ENCODE data around the gene TMEM178B.
"Not testable (repeated sequence)": the region's sequence is repeated elsewhere in the genome, so short reads cannot be mapped to it uniquely, and the experiment has no call there.

TMEM178B gene

DNA sequence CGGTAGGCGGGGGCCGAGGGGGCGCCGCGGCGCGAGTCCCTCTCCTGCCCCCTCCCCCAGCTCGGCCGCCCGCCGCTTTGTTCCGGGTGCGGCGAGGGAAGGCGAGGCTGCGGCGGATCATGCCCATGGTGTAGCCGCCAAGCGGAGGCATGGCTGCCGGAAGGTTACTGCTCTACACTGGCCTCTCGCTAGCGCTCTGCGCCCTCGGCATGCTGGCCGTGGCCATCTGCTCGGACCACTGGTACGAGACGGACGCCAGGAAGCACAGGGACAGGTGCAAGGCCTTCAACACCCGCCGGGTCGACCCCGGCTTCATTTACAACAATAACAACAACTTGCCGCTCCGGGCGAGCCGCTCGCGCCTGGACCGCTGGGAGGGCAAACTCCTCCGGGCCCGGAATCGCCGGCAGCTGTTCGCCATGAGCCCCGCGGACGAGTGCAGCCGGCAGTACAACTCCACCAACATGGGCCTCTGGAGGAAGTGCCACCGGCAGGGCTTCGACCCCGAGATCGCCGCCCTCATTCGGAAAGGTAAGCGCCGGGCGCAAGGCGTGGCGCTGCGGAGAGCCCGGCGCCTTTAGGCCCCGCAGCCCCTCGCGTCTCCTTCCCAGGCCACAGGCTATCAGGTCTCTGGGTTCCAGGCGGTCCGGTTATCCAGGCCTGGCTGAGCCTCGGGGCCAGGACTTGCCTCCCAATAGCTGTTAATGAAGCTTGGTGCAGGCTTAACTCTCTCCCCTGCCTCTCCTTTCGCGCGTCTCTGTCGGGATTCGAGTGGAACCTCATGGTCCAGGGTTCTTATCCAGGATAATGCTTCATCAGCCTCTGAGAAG is 513 bp downstream of the TMEM178B start:
- no peak for DNase-seq

DNA sequence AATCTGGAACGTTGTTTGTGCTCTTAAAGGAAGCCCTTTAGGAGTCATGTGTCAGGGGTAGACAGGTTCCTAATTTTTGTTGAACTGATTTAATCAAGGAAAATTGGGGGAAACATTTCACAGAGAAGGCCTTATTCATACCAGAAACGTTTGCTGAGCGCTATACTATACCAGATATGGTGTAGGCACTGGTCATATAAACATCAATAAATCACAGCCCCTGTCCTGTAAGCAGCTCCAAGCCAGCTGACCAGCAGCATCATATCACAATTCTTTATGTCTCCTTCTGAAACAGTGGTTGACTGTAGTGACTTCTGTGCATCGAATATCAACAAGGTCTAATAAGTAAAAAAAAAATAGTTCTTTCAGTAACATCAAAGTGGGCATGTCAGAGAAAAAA is 1.1 kb downstream of the TMEM178B start:
- DNase-seq = no peak

DNA sequence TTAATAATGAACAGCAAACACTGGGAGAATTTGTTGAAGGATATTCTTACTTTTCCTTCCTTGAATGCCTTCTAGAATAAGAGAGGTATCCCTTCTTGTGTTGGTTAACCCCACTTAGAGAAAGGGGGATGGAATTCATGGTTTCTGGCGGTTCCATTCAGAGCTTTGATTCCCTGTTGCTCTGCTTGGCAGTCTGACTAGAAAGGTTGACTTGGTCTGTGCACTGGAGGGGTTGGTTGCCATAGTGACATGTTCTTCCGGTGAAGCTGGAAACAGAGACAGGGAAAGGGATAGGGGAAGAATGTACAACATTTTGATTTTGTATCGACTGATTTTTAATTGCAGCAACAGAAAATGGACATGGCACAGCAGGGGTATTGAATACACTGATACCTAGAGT is 2.5 kb downstream of the TMEM178B start:
- DNase-seq = no peak

DNA sequence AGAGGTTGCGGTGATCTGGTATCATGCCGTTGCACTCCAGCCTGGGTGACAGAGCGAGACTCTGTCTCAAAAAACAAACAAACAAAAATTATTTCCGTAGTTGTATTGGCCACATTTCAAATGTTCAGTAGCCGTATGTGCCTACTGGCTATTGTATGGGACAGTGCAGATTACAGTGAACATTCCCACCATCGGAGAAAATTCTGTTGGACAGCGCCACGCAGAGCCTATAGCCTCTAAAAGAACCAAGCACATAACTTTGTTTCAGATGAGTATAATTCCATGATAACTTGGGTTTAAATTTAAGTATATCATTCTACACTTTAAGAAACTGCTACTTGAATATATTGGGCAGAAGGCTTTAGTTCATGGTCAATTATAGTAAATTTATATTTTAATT is 5.4 kb downstream of the TMEM178B start:
- DNase-seq = no peak

DNA sequence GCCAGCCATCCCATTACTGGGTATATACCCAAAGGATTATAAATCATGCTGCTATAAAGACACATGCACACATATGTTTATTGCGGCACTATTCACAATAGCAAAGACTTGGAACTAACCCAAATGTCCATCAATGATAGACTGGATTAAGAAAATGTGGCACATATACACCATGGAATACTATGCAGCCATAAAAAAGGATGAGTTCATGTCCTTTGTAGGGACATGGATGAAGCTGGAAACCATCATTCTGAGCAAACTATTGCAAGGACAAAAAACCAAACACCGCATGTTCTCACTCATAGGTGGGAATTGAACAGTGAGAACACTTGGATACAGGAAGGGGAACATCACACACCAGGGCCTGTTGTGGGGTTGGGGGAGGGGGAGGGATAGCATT is 15.6 kb downstream of the TMEM178B start:
- not testable (repeated sequence) for DNase-seq

DNA sequence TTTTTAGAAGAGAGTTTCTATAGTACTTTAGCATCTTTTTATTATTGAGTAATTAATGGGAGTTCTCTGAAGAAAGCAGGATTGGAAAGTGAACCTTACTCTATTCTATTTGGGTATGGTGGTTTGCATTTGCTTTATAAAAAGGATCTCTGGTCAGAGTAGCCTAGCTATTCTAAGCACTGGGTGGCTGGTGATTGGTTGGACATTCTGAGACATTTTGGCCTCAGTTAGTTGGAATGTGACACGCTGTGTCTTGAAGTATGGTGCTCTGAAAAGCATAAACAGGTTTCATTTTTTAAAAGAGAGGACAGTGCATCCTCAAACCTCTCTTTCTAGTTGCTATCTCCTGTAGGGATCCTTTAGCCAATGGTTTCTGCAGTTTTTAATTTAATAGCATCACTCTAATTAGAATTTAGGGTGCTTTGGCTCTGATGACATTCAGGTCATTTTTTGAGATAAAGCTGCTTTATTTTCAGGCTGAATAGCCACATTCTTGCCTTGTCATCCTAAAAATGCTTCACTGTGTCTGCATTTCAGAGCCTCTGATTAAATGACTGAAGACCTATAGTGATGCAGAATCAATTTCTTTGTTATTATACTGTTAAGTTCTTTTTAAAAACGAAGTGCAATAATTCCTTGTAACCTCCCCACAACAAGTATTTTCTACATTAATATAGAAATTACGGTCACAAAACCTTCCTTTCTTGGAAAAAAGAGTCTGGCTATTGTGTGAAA is 20.6 kb downstream of the TMEM178B start:
- no peak for DNase-seq

DNA sequence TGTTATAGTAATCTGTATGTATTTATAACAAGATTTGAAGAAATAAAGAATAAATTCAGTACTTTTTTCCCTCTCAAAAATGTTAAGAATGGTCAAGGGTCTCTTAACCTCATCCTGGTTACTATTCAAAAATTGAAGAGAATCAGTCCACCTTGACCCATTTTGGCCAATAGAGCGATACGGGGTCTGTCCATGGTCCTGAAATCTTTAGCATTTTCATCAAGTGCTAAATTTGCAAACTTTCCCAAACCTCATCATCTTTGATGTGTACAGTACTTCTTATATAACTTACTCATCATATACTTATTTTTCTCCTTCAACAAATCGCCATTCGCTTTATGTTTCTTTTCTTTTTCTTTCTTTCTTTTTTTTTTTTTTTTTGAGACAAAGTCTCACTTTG is 23.6 kb downstream of the TMEM178B start:
- DNase-seq = no peak

DNA sequence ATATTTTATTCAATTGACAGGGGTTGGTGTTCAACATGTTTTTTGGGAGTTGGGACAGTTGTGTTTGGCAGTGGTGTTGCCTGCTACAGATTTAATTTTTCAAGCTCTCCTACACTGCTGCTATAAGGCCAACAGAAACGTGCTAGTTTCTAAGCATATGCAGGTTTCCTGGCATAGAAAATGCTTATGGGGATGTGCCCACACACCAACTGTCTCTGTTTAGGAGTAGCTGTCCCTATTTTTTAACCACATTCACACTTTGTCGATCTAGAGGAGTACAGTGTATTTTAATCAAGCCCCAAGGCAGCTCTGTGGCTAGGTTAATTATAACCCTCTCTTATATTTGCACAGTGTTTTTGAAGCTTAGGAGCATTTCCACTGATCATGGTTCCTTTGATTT is 28.6 kb downstream of the TMEM178B start:
- no peak for DNase-seq

DNA sequence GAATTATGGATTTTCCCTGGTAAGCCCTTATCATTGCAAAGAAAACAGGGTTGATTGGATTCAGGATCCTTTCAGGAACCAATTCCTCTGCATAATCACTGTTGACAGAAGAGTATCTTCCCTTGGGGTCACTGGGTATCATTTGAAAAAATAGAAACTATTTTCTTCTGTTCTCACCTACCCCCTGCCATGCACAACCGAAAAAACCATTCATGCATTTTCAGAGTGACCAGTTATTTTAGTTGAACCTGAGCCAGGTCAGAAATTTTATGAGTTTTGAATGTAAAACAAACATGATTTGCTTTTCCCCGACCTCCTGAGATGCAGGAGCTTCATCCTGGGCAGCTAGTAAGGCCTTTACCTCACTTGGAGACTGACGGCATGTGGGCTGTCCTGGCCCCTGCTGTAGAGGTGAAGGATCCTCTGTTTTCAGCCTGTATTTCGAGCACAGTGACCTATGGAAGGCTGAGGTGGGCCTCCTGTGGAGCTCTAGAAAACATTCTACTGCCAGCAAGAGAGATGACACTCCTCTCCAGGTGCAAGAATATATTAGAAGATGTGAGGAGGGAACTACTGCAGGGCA is 30.1 kb downstream of the TMEM178B start:
- no peak for DNase-seq

DNA sequence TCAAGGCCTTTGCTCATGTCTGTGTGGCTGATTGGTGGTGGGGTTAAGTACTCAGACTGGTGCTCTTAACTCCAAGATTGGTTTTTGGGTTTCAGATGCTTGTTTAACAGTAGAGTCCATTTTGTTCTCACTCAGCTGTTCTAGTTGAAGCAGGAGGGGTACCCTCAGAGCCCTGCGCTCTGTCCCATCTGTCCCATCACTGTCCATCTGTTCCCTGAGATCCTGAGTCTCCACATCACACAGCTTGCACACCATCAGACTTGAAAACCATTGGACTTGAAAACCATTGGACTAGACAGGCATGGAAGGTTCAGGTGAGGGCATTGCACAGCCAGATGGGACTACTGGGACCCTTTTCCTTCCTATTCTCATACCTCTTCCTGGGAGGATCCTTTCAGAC is 39.3 kb downstream of the TMEM178B start:
- no peak for DNase-seq

DNA sequence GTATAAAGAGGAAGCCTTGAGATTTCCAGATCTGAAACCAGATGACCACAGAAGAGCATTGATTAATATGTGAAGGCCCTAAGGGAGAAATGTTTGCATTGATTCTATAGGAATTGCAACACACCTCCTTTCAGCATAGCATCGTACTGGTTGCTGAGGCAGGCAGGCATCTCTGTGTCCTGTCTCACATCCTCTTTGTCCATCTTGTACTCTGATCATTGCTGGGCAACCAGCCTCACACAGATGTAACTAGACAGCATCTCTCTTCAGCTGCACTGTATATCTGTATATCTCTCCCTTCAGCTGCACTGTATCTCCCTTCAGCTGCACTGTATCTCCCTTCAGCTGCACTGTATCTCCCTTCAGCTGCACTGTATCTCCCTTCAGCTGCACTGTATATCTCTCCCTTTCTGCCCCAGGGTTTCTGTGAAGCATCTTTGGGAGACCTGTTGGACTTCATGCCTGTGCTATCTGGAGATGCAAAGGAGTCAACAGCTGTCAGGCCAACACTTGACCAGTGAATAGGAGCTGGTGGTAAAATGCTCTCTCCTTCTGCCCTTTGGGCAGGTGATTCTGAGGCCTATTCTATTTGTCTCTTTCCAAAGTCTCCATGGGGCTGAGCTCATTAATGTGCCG is 40.3 kb downstream of the TMEM178B start:
- no peak for DNase-seq

DNA sequence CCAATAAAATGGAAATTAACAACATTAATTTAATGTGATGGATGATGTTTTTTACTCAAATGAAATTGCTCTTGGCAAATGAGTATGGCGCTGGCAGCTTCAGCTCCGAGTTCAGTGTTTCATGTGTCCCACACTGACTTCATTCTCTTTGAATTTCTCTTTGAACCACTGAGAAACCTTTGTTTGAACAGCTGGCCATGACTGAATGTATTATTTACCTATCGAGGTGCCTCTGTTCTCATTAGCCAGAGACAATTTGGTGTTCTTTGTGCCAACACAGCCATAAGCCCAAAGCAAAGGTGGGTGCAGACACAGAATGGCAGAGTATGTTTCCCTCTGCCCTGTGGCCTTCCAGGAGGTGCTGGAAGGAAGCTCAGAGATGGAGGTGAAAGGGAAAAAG is 42.1 kb downstream of the TMEM178B start:
- no peak for DNase-seq

DNA sequence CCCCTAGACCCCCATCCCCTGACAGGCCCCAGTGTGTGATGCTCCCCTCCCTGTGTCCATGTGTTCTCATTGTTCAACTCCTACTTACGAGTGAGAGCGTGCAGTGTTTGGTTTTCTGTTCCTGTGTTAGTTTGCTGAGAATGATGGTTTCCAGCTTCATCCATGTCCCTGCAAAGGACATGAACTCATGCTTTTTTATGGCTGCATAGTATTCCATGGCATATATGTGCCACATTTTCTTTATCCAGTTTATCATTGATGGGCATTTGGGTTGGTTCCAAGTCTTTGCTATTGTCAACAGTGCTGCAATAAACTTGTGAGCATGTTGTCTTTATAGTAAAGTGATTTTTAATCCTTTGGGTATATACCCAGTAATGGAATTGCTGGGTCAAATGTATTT is 42.8 kb downstream of the TMEM178B start:
- not testable (repeated sequence) for DNase-seq

DNA sequence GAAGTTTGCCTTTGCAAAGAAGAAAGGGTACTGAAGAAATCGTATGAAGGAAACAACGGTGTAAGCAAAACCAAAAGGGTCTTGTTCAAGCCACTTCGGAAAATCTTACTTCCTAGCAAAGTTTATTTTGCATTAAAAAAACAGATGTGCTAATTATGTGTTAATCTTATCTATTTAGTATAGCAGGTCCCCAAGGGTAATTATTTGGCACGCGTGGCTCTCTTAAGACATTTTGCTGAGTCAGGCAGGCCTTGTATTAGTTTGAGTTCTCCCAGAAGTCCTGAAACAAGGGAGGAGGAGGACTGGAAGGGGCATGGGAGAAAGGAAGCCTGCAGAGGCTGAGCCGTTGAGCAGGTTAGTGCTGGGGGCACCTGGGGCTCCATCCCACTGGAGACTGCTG is 44.9 kb downstream of the TMEM178B start:
- DNase-seq = no peak

DNA sequence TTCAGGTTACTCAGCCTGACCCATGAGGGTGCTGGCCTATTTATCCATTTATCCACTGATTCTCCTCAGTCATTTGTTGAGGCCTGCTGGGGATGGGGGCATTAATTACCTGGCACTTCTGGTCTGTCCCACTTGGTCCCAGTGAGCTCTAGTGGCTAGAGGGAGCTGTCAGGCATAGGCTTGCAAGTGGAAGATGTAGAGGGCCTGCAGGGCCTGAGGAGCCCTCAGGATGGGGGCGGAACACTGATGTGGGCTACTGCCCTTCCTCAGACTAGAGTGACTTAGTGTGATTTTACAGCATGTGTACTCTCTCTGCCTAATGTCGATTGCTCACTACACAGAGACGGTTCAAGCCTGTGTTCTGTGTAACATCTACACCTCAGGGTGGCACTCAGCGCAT is 45.3 kb downstream of the TMEM178B start:
- DNase-seq = no peak

DNA sequence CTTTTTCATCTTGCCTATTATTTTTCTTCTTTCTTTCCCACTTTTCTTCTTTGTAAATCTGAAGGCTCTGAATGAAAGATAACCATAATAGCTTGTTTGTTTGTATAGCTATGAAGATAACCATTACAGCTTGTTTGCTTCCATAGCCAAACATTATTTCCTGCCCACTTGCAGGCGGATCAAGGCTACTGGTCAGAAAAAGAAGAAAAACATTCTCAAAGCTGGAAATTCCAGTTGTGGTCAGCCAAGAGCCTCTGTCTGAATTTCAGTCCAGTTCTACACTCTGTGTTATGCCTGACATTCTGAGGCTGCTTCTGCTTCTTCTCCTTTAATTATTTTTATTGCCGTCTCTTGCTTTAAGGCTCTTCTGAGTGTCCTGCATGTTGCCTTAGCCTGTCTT is 48.9 kb downstream of the TMEM178B start:
- DNase-seq = no peak

DNA sequence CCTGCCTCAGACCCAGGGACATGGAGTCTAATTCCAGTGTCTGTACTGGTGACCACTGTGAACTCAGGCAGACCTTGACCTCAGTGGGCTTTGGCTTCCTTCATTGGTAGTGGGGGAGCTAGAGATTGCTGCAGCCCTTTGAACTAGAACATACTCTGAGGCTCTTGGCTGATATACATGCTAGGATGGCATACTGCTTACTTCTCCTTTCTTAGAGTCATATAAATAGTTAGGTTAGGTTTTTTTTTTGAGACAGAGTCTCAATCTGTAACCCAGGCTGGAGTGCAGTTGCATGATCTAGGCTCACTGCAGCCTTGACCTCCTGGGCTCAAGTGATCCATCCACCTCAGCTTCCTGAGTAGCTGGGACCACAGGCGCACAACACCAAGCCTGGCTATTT is 49.7 kb downstream of the TMEM178B start:
- no peak for DNase-seq

DNA sequence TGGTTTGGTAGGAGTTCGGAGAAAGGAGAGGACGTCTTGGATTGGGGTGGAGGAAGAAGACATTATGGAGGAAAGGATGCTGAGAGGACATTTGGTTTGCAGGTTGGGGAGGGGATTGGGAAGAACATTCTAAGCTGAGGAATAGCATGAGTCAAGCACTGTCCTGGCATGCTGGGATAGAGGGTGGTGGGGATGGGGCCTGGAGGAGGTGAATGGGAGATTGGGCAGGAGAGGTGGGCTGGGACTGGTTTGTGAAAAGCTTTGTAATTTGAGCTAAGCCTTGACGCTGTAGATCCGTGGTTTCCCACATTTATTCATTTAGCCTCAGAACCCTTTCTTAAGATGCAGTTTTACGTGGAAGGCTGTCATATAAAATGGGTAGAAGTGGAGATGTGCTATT is 52.2 kb downstream of the TMEM178B start:
- DNase-seq = no peak

DNA sequence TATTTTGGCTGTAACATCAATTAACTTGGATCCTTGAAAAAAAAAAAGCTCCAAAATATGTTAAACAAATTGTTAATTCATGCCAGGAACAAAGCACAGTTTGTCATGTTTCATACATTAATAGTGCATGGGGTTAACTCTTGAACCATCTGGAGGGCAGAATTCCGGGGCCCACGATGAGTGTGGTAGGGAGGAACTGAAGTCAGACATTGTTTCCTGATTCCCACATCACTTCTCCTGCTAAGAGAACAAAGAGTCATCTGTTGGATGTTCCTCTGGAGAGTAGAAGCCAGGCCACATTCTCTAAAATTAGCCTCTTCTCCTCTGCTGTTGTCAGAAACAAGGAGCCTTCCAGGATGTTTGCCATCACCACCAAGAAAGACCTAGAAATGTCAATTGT is 54.6 kb downstream of the TMEM178B start:
- DNase-seq = no peak

DNA sequence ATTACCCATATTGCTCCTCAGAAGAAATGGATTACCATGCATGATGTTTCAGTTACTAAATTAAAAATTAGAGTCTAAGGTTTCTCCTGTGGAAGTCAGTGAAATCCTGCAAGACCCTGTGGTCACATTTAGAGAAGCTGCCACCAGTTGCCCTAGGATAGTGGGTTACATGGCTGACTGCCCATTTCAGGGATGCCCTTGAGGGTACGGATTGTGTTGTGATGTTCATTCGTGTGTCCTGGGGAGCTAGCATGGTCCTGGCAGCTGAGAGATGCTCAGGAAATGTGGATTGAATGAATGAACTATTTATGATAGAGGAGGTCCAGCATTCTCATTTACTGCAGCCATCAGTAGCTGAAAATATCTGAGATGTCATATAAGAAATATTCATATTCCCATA is 55.1 kb downstream of the TMEM178B start:
- no peak for DNase-seq

DNA sequence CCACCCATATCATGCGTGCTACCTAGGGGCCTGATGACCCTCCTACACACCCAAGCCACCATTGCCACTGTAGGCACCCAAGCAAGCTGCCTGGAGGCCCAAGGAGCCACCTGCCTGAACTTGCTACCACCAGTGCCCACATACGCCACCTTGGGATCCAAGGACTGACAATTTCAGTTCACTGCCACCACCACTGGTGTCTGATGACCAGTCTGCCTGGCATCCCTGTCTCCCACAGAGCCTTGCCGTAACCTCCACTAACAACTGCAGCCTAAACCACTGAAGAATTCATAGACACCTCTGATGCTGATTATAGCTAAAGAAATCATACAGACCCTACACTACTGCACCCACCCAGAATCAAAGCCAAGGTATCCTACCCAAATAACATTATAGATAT is 58.8 kb downstream of the TMEM178B start:
- DNase-seq = no peak

DNA sequence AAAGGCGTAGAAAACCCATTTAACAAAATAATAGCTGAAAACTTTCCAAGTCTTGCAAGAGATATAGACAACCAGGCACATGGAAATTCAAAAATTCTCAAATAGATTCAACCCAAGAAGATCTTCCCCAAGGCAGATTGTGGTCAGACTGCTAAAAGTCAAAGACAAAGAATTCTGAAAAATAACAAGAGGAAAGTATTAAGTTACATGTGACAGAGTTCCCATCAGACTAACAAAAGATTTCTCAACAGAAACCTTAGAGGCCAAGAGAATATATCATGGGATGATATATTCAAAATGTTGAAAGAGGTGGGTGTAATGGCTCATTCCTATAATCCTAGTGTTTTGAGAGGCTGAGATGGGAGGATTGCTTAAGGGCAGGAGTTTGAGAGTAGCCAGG is 59.8 kb downstream of the TMEM178B start:
- DNase-seq = no peak

DNA sequence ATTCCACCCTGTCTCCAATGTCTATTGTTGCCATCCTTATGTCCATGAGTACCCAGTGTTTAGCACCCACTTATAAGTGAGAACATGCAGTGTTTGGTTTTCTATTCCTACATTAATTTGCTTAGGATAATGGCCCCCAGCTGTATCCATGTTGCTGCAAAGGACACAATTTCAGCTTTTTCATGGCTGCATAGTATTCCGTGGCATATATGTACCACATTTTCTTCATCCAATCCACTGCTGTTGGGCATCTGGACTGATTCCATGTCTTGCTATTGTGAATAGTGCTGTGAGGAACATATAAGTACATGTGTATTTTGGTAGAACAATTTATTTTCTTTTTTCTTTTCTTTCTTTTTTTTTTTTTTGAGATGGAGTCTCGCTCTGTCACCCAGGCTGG is 68.2 kb downstream of the TMEM178B start:
- no peak for DNase-seq

All from CD4-positive, alpha-beta T cell treated with Interleukin-10 for 1 hour (primary cell).